Testis (tissue), 3 donors: Measurements from ENCODE around the gene ZNF324B. TPM values are rescaled to one million over a fixed set of nuclear protein-coding genes. Genes with fewer than 3 reads are reported as not detected.
A peak's percentile ranks its signal among the peaks of the same experiment; 100 is the strongest.

ENCODE experiments used
- DNase-seq: peaks from one replicate; pipeline ENCODE4 v3.0.0-alpha.2; 2019
- H3K27ac ChIP-seq, 2 donors: fragments of 200-600 bp; sonication (generic); one replicate each; pipeline ENCODE4 v1.5.1; 2019
- H3K27me3 ChIP-seq: fragments of 200-600 bp; sonication (generic); one replicate; pipeline ENCODE4 v1.5.1; 2019
- H3K36me3 ChIP-seq: fragments of 200-600 bp; sonication (generic); one replicate; pipeline ENCODE4 v1.5.1; 2017; ENCODE audit warnings: low read depth; ENCODE audit errors: missing control alignments
- H3K4me1 ChIP-seq: fragments of 200-600 bp; sonication (generic); one replicate; pipeline ENCODE4 v1.5.1; 2019
- H3K4me3 ChIP-seq, 2 donors: fragments of 200-600 bp; sonication (generic); one replicate each; pipeline ENCODE4 v1.5.1; 2017 to 2019
- H3K9me3 ChIP-seq: fragments of 200-600 bp; sonication (generic); one replicate; pipeline ENCODE4 v1.5.1; 2017
- CTCF ChIP-seq, 3 experiments: fragments of 450-650 bp in 2 of 3; fragments of 200-600 bp in 1 of 3; sonication (generic) in 1 of 3; IDR thresholded peaks; one replicate each; pipeline ENCODE4 v1.5.1; 2016 to 2019; ENCODE audit warnings: antibody characterized with exemption in 3 of 3, mild to moderate bottlenecking in 2 of 3, moderate library complexity in 1 of 3
- POLR2A ChIP-seq: fragments of 450-650 bp; IDR thresholded peaks from one replicate; pipeline ENCODE4 v1.6.1; 2017; ENCODE audit warnings: antibody characterized with exemption, mild to moderate bottlenecking, moderate library complexity
- WGBS, 2 donors: methylation state at CpG; one replicate each; pipeline ENCODE4 v1.1.5; 2018; 5-methylcytosine and 5-hydroxymethylcytosine counted together
- intact Hi-C: fragments of 100-400 bp; cut with DNase I; formaldehyde crosslinking; loops from one replicate; pipeline ENCODE4 v1.15.1; 2023; ENCODE audit warnings: low total_unique reads
- polyA plus RNA-seq: library from polyadenylated mRNA; stranded (reverse); fragments of 350-450 nt; fragmentation: Illumina TruSeq; extraction: RNeasy Lipid Tissue Mini Kit (QIAGEN cat#74804); gene quantifications from one replicate; pipeline ENCODE4 v1.2.3, GENCODE V29; 2014; ENCODE audit warnings: low read depth, low replicate concordance; ENCODE audit not compliant: insufficient read depth
- total RNA-seq, 2 donors: library from RNA; depleted of rRNA; stranded (reverse); fragments of >200 nt; gene quantifications; one replicate each; pipeline ENCODE4 v1.2.3, GENCODE V29; 2016

The ZNF324B gene
- total and polyA plus RNA-seq, 3 donors from 2014 or later, result 4.8 to 15.8 (median 8.5) TPM

GRCh38 chr19:58491393-58491792, 40.0 kb downstream of the ZNF324B start:
- no peaks in the 10 kb centered on the region for H3K4me1 ChIP-seq
- 89 to 91% methylated on average over 5 of the region's 5 CpGs for WGBS, 2 donors
- DNase-seq, result no peak
- no peaks in the 10 kb centered on the region for H3K36me3 ChIP-seq
- TF ChIP-seq POLR2A, result no peak
- no peak for TF ChIP-seq CTCF (IDR thresholded peaks at IDR 0.05)
- no peak overlapping the region for H3K27ac ChIP-seq
- no peaks in the 10 kb centered on the region for H3K27me3 ChIP-seq
- intact Hi-C loops, result no loop called here
- H3K9me3 ChIP-seq, result no peaks in the 10 kb centered on the region
- no peak overlapping the region for H3K4me3 ChIP-seq

- WGBS, 2 donors, result 75 to 91% methylated on average over 14 of the region's 14 CpGs
- intact Hi-C loops, result no loop called here
- H3K4me1 ChIP-seq, result no peaks in the 10 kb centered on the region
- H3K27me3 ChIP-seq, result no peaks in the 10 kb centered on the region
- DNase-seq, result no peak
- H3K36me3 ChIP-seq, result no peaks in the 10 kb centered on the region
- H3K4me3 ChIP-seq, result no peak overlapping the region
- TF ChIP-seq POLR2A (no peak), CTCF (IDR thresholded peaks at IDR 0.05) (no peak)
- H3K27ac ChIP-seq, result no peak overlapping the region
- H3K9me3 ChIP-seq, result no peaks in the 10 kb centered on the region
Measured at GRCh38 chr19:58492265-58492664, 40.8 kb downstream of the ZNF324B start.

GRCh38 chr19:58497634-58498170, 46.3 kb downstream of the ZNF324B start:
- no peaks in the 10 kb centered on the region for H3K27me3 ChIP-seq
- H3K4me3 ChIP-seq, result no peak overlapping the region
- H3K27ac ChIP-seq, result no peak overlapping the region
- no peak for DNase-seq
- 77 to 82% methylated on average over 4 to 8 of the region's 8 CpGs for WGBS, 2 donors
- TF ChIP-seq CTCF (IDR thresholded peaks at IDR 0.05) (no peak), POLR2A (no peak)
- intact Hi-C loops, result no loop called here
- no peaks in the 10 kb centered on the region for H3K9me3 ChIP-seq
- H3K4me1 ChIP-seq, result peaks cover 16% of the 10 kb centered on the region
- no peaks in the 10 kb centered on the region for H3K36me3 ChIP-seq

- no peak for TF ChIP-seq POLR2A
- TF ChIP-seq CTCF (IDR thresholded peaks at IDR 0.05), result no peak
- 45 to 60% methylated on average over 17 to 22 of the region's 22 CpGs for WGBS, 2 donors
- peak overlapping the region; percentile 61 to 74 for H3K4me3 ChIP-seq
Measured at GRCh38 chr19:58498316-58499020, 47.0 kb downstream of the ZNF324B start.

More at GRCh38 chr19:58498316-58499020, 47.0 kb downstream of the ZNF324B start:
- no peaks in the 10 kb centered on the region for H3K27me3 ChIP-seq
- no peaks in the 10 kb centered on the region for H3K36me3 ChIP-seq
- peak overlapping the region in 1 of 2 donors; percentile 79 for H3K27ac ChIP-seq
- DNase-seq, result no peak
- H3K4me1 ChIP-seq, result peaks cover 16% of the 10 kb centered on the region
- intact Hi-C loops, result no loop called here
- no peaks in the 10 kb centered on the region for H3K9me3 ChIP-seq
